HG02610 (cell line): Measurements from ENCODE around the gene CERS5.

Source experiments
- ATAC-seq: cut with Tn5 transposase; IDR thresholded peaks from one replicate; pipeline ENCODE4 v1.9.1; 2021; ENCODE audit warnings: mild to moderate bottlenecking, moderate library complexity; ENCODE audit not compliant: unreplicated experiment

Gene CERS5

GRCh38 chr12:50082644-50083043, 84.5 kb downstream of the CERS5 start:
- no peak for ATAC-seq

- ATAC-seq = no peak
These were observed 85.9 kb downstream of the CERS5 start for GRCh38 chr12:50081096-50081808.

- ATAC-seq = no peak
These were observed 87.4 kb downstream of the CERS5 start for GRCh38 chr12:50079771-50080170.
